Measurements from ENCODE around the gene HAUS8. TPM values are rescaled to one million over a fixed set of nuclear protein-coding genes. Genes with fewer than 3 reads are reported as not detected.

HAUS8 gene
- polyA plus RNA-seq, 1 experiment: 4.6 TPM

GRCh38 chr19:17049711-17050280, 25.5 kb downstream of the HAUS8 start:
- H3K27me3 ChIP-seq (ENCODE audit: control insufficient read depth, insufficient read depth, low read length): no peaks in the 10 kb centered on the region
- H3K27ac ChIP-seq (ENCODE audit: low read depth, low read length): no peak overlapping the region
- no peak overlapping the region for H3K4me3 ChIP-seq (ENCODE audit: low read depth, low read length)
- POLR2A ChIA-PET: interaction anchor here (0.5 kb wide), 1 partner anchor 378 kb away, joined by 3 read pairs; no protein-coding TSS in a partner anchor
- H3K9me3 ChIP-seq (ENCODE audit: control insufficient read depth, insufficient read depth, low read length): no peaks in the 10 kb centered on the region
- peak; percentile 41 for DNase-seq (ENCODE audit: low read depth, low spot score)
- CTCF ChIA-PET: interaction anchor here (0.6 to 1.6 kb wide), 2 partner anchors 277 to 335 kb away, joined by 4 to 14 read pairs; no protein-coding TSS in a partner anchor
- TF ChIP-seq, protein P1, sequence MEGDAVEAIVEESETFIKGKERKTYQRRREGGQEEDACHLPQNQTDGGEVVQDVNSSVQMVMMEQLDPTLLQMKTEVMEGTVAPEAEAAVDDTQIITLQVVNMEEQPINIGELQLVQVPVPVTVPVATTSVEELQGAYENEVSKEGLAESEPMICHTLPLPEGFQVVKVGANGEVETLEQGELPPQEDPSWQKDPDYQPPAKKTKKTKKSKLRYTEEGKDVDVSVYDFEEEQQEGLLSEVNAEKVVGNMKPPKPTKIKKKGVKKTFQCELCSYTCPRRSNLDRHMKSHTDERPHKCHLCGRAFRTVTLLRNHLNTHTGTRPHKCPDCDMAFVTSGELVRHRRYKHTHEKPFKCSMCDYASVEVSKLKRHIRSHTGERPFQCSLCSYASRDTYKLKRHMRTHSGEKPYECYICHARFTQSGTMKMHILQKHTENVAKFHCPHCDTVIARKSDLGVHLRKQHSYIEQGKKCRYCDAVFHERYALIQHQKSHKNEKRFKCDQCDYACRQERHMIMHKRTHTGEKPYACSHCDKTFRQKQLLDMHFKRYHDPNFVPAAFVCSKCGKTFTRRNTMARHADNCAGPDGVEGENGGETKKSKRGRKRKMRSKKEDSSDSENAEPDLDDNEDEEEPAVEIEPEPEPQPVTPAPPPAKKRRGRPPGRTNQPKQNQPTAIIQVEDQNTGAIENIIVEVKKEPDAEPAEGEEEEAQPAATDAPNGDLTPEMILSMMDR (IDR thresholded peaks at IDR 0.05; ENCODE audit: low read depth, low read length): no peak

DNA sequence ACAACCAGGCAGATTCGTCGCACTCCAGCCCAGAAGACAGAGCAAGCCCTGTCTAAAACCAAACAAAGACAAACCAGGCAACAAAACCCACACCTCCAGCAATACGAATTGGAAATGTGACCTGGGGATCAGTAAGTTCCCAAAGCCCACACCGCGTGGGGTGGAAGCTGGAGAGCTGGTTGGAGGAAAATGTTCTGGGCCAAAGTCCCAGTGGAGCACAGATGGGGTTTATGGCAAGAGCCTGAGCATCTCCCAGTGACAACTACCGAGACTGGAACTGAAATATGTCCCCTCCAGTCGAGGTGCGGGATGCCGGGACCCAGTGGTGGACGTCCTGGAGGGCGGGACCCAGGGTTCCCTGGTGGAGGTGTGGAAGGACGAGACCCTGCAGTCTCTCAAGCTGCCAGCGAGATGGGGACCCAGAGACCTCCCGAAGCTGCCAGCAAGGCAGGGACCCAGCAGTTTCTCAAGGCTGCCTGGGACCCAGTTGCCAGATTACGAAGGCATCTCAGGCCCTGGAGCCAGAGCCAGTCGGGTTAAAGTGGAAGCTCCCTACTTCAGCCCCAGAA, 26.3 kb downstream of the HAUS8 start:
- Histone ChIP-seq H3K27ac (ENCODE audit: low read depth, low read length) (no peak overlapping the region), H3K4me3 (ENCODE audit: low read depth, low read length) (no peak overlapping the region), H3K9me3 (ENCODE audit: control insufficient read depth, insufficient read depth, low read length) (no peaks in the 10 kb centered on the region), H3K27me3 (ENCODE audit: control insufficient read depth, insufficient read depth, low read length) (no peaks in the 10 kb centered on the region)
- CTCF ChIA-PET: interaction anchor here (1.6 kb wide), 1 partner anchor 277 kb away, joined by 14 read pairs; no protein-coding TSS in a partner anchor
- POLR2A ChIA-PET: interaction anchor here (0.5 kb wide), 1 partner anchor 377 kb away, joined by 3 read pairs; no protein-coding TSS in a partner anchor
- TF ChIP-seq, protein P1 (IDR thresholded peaks at IDR 0.05; ENCODE audit: low read depth, low read length): no peak
- DNase-seq (ENCODE audit: low read depth, low spot score): no peak

DNA sequence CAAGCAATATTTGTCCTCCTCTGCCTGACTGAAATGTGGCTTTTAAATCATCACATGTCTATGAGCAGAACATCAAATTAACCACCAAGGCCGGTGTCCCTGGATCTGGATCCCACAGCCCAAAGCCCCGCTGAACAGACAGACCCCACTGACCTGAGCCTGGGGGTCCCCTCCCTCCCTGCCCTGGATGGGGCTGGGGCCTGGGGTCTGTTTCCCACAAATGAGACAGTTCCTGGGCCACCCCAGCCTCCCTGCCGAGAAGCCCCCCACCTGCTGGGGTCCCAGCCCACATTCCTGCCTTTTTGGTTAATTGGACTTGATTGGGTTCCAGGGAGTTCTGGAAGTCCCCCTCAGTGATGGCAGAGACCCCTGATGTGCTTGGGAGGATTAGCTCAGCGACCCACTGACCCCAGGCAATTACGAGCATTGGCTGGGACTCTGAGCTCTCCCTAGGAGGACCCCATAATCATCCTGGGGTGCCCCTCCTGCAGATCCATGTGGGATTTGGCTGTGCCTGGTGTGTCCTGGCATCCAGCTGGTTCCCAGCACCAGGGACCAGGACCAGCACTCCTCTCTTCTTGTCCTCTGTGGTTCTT, 29.2 kb downstream of the HAUS8 start:
- H3K4me3 ChIP-seq (ENCODE audit: low read depth, low read length): no peak overlapping the region
- H3K27me3 ChIP-seq (ENCODE audit: control insufficient read depth, insufficient read depth, low read length): peaks cover 6% of the 10 kb centered on the region
- no peak for DNase-seq (ENCODE audit: low read depth, low spot score)
- ChIA-PET POLR2A (no interaction called here), CTCF (no interaction called here)
- no peak overlapping the region for H3K27ac ChIP-seq (ENCODE audit: low read depth, low read length)
- TF ChIP-seq, protein P1 (IDR thresholded peaks at IDR 0.05; ENCODE audit: low read depth, low read length): no peak
- H3K9me3 ChIP-seq (ENCODE audit: control insufficient read depth, insufficient read depth, low read length): no peaks in the 10 kb centered on the region

- no peak for DNase-seq (ENCODE audit: low read depth, low spot score)
- H3K9me3 ChIP-seq (ENCODE audit: control insufficient read depth, insufficient read depth, low read length): no peaks in the 10 kb centered on the region
- TF ChIP-seq, protein P1 (IDR thresholded peaks at IDR 0.05; ENCODE audit: low read depth, low read length): no peak
- CTCF ChIA-PET: no interaction called here
- H3K27ac ChIP-seq (ENCODE audit: low read depth, low read length): no peak overlapping the region
- H3K4me3 ChIP-seq (ENCODE audit: low read depth, low read length): no peak overlapping the region
- H3K27me3 ChIP-seq (ENCODE audit: control insufficient read depth, insufficient read depth, low read length): peaks cover 8% of the 10 kb centered on the region
- POLR2A ChIA-PET: no interaction called here
These were observed 31.5 kb downstream of the HAUS8 start for GRCh38 chr19:17043744-17044143.

DNA sequence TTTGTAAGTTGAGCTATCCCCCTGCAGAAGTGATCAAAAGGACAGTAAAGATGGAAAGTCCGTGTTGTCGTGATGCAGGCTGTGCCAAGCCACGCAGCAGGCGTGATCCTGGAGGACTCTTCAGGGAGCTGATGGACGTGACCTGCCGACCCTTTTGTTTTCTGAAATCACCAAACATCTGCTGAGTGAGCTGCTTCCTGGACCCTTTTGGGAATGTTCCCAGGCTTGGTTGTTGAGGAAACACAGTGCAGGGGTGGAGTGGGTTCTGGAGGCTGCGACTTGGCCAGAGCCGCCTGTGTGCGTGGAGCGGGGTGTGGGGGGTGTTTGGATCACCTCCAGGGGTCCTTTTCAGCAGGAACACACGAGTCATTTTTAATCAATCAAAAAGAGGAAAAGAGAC, 33.3 kb downstream of the HAUS8 start:
- no peaks in the 10 kb centered on the region for H3K9me3 ChIP-seq (ENCODE audit: control insufficient read depth, insufficient read depth, low read length)
- no peak overlapping the region for H3K4me3 ChIP-seq (ENCODE audit: low read depth, low read length)
- no peak overlapping the region for H3K27ac ChIP-seq (ENCODE audit: low read depth, low read length)
- POLR2A ChIA-PET: interaction anchor here (0.6 kb wide), 1 partner anchor 42 kb away, joined by 5 read pairs; no protein-coding TSS in a partner anchor
- DNase-seq (ENCODE audit: low read depth, low spot score): no peak
- CTCF ChIA-PET: interaction anchor here (1.6 kb wide), 2 partner anchors 10 to 270 kb away, joined by 6 to 11 read pairs; no protein-coding TSS in a partner anchor
- peaks cover 12% of the 10 kb centered on the region for H3K27me3 ChIP-seq (ENCODE audit: control insufficient read depth, insufficient read depth, low read length)
- TF ChIP-seq, protein P1 (IDR thresholded peaks at IDR 0.05; ENCODE audit: low read depth, low read length): no peak
